HEK293T (cell line): ENCODE data around the gene NFATC1.

Source experiments
- BHLHE40 ChIP-seq: fragments of 450-650 bp; IDR thresholded peaks from 2 replicates; pipeline ENCODE4 v1.6.1; 2016; ENCODE audit warnings: mild to moderate bottlenecking, moderate library complexity, borderline replicate concordance
- ELF4 ChIP-seq: fragments of 450-650 bp; IDR thresholded peaks from 2 replicates; pipeline ENCODE4 v1.6.1; 2017; ENCODE audit warnings: antibody characterized with exemption
- FOXA1 ChIP-seq: fragments of 450-650 bp; IDR thresholded peaks from 2 replicates; pipeline ENCODE4 v1.6.1; 2016; ENCODE audit warnings: mild to moderate bottlenecking
- L3MBTL2 ChIP-seq: fragments of 450-650 bp; conservative IDR thresholded peaks from 2 replicates; pipeline ENCODE4 v1.6.1; 2016; ENCODE audit warnings: mild to moderate bottlenecking
- LEF1 ChIP-seq: fragments of 450-650 bp; IDR thresholded peaks from 2 replicates; pipeline ENCODE4 v1.6.1; 2017; ENCODE audit warnings: mild to moderate bottlenecking, borderline replicate concordance
- SP1 ChIP-seq: fragments of 450-650 bp; IDR thresholded peaks from 2 replicates; pipeline ENCODE4 v1.6.1; 2017
- SUZ12 ChIP-seq: fragments of 450-650 bp; IDR thresholded peaks from 2 replicates; pipeline ENCODE4 v1.6.1; 2016; ENCODE audit warnings: mild to moderate bottlenecking
- TARDBP ChIP-seq: fragments of 450-650 bp; IDR thresholded peaks from 2 replicates; pipeline ENCODE4 v1.6.1; 2016

DNA sequence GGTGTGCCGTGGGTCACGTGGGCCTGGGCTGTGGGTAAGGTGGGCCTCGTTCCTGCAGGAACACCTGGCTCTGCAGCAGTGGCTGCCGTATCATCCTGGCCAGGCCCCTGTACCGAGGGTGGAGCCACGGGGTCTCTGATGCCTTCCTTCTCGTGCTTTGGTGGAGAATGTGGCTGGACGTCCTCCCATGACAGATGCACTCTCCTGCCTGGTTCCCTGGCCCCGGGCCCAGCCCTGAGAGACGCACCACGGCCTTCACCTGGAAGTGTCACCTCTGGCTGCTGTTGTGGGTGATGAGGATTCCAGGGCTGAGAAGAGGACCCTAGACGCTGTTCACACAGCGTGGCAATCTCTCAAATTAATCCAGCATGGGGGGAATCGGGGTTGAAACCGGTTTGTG, 49.5 kb downstream of the NFATC1 start:
- TF ChIP-seq SUZ12 (no peak), LEF1 (no peak), BHLHE40 (no peak), TARDBP (no peak), FOXA1 (no peak), ELF4 (no peak), L3MBTL2 (no peak), SP1 (no peak)
